ENCODE data around the gene GNG7. TPM values are rescaled to one million over a fixed set of nuclear protein-coding genes. Genes with fewer than 3 reads are reported as not detected.

Gene GNG7
- total RNA-seq, 2 donors from 2014 or later: 12.3 to 12.4 TPM

DNA sequence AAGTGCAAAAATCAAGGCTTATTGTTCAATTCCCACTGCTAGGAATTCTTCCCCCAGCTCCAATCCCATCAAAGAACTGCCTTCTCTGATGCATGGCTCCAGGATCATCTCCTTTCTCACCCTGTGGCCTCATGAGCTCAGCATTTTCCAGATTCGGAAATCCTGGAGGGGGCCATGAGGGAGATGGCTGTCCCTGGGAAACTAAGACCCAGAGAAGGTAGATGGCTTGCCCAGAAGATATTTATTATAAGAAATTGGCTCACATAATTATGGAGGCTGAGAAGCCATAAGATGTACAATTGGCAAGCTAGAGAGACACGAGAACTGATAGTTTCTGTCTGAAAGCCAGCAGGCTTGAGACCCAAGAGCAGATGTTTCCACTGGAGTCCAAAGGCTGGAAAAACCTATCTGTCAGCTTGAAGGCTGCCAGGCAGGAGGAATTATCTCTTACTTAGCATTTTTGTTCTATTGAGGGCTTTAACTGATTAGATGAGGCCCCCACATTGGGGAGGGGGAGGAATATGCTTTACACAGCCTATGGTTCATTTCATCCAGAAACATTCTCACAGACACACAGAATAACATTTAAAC lies 168.0 kb downstream of the GNG7 start:
- no peaks in the 10 kb centered on the region for H3K27me3 ChIP-seq (ENCODE audit: control insufficient read depth, insufficient read depth, low read length, poor library complexity, severe bottlenecking)
- no peak for DNase-seq
- peaks cover 17% of the 10 kb centered on the region for H3K9me3 ChIP-seq (ENCODE audit: control insufficient read depth, low read length)
- Mint-ChIP-seq H3K4me3 (no peak overlapping the region), H3K4me1 (peaks cover 15% of the 10 kb centered on the region), H3K9me3 (peaks cover 3% of the 10 kb centered on the region), H3K27me3 (ENCODE audit: insufficient read depth) (no peaks in the 10 kb centered on the region), H3K27ac (peak overlapping the region; percentile 60), H3K36me3 (ENCODE audit: low read depth) (no peaks in the 10 kb centered on the region)
- peak overlapping the region; percentile 32 for H3K4me3 ChIP-seq (ENCODE audit: low read length)
- no peak overlapping the region for H3K27ac ChIP-seq (ENCODE audit: low read depth, low read length)
- 88 to 93% methylated on average over 1 to 2 of the region's 2 CpGs for WGBS, 2 experiments (ENCODE audit: insufficient coverage in 1 of 2, insufficient read length in 1 of 2)
- peaks cover 3% of the 10 kb centered on the region for H3K4me1 ChIP-seq (ENCODE audit: control insufficient read depth, insufficient read depth, low read length)
- H3K9ac ChIP-seq (ENCODE audit: extremely low read depth, low read length, poor library complexity, severe bottlenecking): no peak overlapping the region
- TF ChIP-seq, protein P1, sequence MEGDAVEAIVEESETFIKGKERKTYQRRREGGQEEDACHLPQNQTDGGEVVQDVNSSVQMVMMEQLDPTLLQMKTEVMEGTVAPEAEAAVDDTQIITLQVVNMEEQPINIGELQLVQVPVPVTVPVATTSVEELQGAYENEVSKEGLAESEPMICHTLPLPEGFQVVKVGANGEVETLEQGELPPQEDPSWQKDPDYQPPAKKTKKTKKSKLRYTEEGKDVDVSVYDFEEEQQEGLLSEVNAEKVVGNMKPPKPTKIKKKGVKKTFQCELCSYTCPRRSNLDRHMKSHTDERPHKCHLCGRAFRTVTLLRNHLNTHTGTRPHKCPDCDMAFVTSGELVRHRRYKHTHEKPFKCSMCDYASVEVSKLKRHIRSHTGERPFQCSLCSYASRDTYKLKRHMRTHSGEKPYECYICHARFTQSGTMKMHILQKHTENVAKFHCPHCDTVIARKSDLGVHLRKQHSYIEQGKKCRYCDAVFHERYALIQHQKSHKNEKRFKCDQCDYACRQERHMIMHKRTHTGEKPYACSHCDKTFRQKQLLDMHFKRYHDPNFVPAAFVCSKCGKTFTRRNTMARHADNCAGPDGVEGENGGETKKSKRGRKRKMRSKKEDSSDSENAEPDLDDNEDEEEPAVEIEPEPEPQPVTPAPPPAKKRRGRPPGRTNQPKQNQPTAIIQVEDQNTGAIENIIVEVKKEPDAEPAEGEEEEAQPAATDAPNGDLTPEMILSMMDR (conservative IDR thresholded peaks at IDR 0.05): no peak
- no peaks in the 10 kb centered on the region for H3K36me3 ChIP-seq (ENCODE audit: control insufficient read depth, insufficient read depth, low read length)

DNA sequence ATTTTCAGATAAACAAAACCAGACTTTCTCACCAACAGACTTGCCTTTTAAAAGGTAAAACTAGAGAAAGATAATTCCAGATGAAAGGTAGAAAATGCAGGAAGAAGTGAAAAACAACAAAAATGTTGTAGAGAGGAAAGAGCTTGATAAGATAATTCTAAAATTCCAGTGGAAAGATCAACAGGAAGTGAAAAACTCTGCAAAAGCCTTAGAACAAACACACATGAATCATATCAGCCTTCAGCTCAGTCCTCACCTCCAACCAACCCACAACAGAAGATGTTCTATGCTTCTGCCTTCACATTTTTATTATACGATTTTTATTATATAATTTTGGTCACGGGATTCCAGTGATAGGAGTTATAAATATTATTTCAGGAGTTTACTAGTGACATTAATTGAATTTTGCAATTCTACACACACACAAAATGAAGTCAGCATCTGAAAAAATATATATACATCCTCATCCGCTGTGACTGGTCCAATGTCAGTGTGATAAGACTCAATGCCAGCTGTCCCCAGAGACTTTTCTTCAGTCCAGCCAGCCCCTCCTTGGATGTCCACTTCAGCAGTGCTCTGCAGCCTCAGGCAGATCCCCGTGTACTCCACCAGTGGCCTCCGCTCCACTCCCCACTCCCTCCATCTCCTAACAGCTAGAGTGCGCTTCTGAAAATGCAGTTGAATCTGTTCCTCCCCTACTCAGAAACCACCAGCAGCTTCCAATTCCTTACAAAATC lies 168.6 kb downstream of the GNG7 start:
- Histone ChIP-seq H3K4me3 (ENCODE audit: low read length) (peak overlapping the region; percentile 67), H3K36me3 (ENCODE audit: control insufficient read depth, insufficient read depth, low read length) (no peaks in the 10 kb centered on the region), H3K9me3 (ENCODE audit: control insufficient read depth, low read length) (peaks cover 17% of the 10 kb centered on the region), H3K9ac (ENCODE audit: extremely low read depth, low read length, poor library complexity, severe bottlenecking) (peak overlapping the region; percentile 22), H3K27ac (ENCODE audit: low read depth, low read length) (no peak overlapping the region), H3K4me1 (ENCODE audit: control insufficient read depth, insufficient read depth, low read length) (peaks cover 3% of the 10 kb centered on the region), H3K27me3 (ENCODE audit: control insufficient read depth, insufficient read depth, low read length, poor library complexity, severe bottlenecking) (no peaks in the 10 kb centered on the region)
- 92 to 100% methylated on average over 3 to 4 of the region's 6 CpGs for WGBS, 2 experiments (ENCODE audit: insufficient coverage in 1 of 2, insufficient read length in 1 of 2)
- DNase-seq: no peak
- peak overlapping the region; percentile 8 for H3K4me3 Mint-ChIP-seq
- peaks cover 15% of the 10 kb centered on the region for H3K4me1 Mint-ChIP-seq
- H3K9me3 Mint-ChIP-seq: peaks cover 3% of the 10 kb centered on the region
- TF ChIP-seq, protein P1 (conservative IDR thresholded peaks at IDR 0.05): no peak
- no peaks in the 10 kb centered on the region for H3K27me3 Mint-ChIP-seq (ENCODE audit: insufficient read depth)
- H3K36me3 Mint-ChIP-seq (ENCODE audit: low read depth): no peaks in the 10 kb centered on the region
- H3K27ac Mint-ChIP-seq: peak overlapping the region; percentile 60

DNA sequence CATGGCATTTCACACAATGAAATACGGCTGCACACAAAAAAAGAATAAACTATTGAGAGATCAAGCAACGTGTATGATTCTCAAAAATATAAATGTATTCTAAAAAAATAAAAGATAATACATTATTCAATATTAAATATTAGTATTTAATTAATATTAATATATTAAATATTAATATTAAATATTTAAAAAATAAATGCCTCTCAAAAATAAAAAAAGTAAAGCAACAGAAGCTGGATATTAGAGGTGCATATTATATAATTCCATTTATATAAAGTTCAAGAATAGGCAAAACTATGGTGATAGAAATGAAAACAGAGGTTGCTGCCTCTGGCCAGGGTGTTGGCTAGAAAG lies 169.4 kb downstream of the GNG7 start:
- peaks cover 17% of the 10 kb centered on the region for H3K9me3 ChIP-seq (ENCODE audit: control insufficient read depth, low read length)
- Mint-ChIP-seq H3K27ac (no peak overlapping the region), H3K27me3 (ENCODE audit: insufficient read depth) (no peaks in the 10 kb centered on the region), H3K36me3 (ENCODE audit: low read depth) (no peaks in the 10 kb centered on the region), H3K4me3 (peak overlapping the region; percentile 8), H3K9me3 (peaks cover 3% of the 10 kb centered on the region), H3K4me1 (peaks cover 15% of the 10 kb centered on the region)
- TF ChIP-seq, protein P1 (conservative IDR thresholded peaks at IDR 0.05): no peak
- no peak for DNase-seq
- peaks cover 3% of the 10 kb centered on the region for H3K4me1 ChIP-seq (ENCODE audit: control insufficient read depth, insufficient read depth, low read length)
- H3K9ac ChIP-seq (ENCODE audit: extremely low read depth, low read length, poor library complexity, severe bottlenecking): peak overlapping the region; percentile 22
- no peaks in the 10 kb centered on the region for H3K36me3 ChIP-seq (ENCODE audit: control insufficient read depth, insufficient read depth, low read length)
- H3K27ac ChIP-seq (ENCODE audit: low read depth, low read length): no peak overlapping the region
- no peaks in the 10 kb centered on the region for H3K27me3 ChIP-seq (ENCODE audit: control insufficient read depth, insufficient read depth, low read length, poor library complexity, severe bottlenecking)
- 100% methylated on average over 1 of the region's 2 CpGs; no CpG with 5 or more reads in 1 of the 2 experiments for WGBS, 2 experiments (ENCODE audit: insufficient coverage in 1 of 2, insufficient read length in 1 of 2)
- H3K4me3 ChIP-seq (ENCODE audit: low read length): peak overlapping the region; percentile 67
